Naive thymus-derived CD4-positive, alpha-beta T cell (primary cell): ENCODE data around the gene MSANTD1. TPM values are rescaled to one million over a fixed set of nuclear protein-coding genes. Genes with fewer than 3 reads are reported as not detected.
A peak's percentile ranks its signal among the peaks of the same experiment; 100 is the strongest.

Experiments
- ATAC-seq: fragments of 150-1000 bp; cut with Tn5 transposase; 2 replicates; pipeline ENCODE4 v1.10.0; 2021; ENCODE audit warnings: mild to moderate bottlenecking, moderate library complexity
- CTCF ChIA-PET: fragments of 350-600 bp; sonication (Branson Sonifier 250); formaldehyde crosslinking; loops from one replicate; lab custom pipeline; 2021; ENCODE audit warnings: antibody characterized with exemption; lab: Charles Lee
- POLR2A ChIA-PET: fragments of 350-600 bp; sonication (Branson Sonifier 250); formaldehyde crosslinking; loops from one replicate; lab custom pipeline; 2021; ENCODE audit warnings: antibody characterized with exemption, inconsistent platforms; lab: Charles Lee
- DNase-seq, 9 donors: peaks; one replicate each; pipeline versions ENCODE4 v3.0.0 to v3.0.0-alpha.2; 2020 to 2022; ENCODE audit warnings: mixed read lengths in 1 of 9
- H3K27ac ChIP-seq: one replicate; pipeline ENCODE4 v1.7.0; 2013; ENCODE audit warnings: mild to moderate bottlenecking, low read depth, low read length, moderate library complexity
- H3K27me3 ChIP-seq, 2 donors: one replicate each; pipeline ENCODE4 v1.7.0; 2013; ENCODE audit warnings: low read length in 2 of 2, mild to moderate bottlenecking in 2 of 2, moderate library complexity in 2 of 2; ENCODE audit not compliant: control insufficient read depth in 2 of 2, insufficient read depth in 2 of 2
- H3K36me3 ChIP-seq, 3 experiments: 1 replicate in 2 of 3; 2 replicates in 1 of 3; pipeline ENCODE4 v1.7.0; 2013; ENCODE audit warnings: low read length in 3 of 3, mild to moderate bottlenecking in 3 of 3, moderate library complexity in 1 of 3; ENCODE audit not compliant: insufficient read depth in 3 of 3, control insufficient read depth in 2 of 3
- H3K4me1 ChIP-seq, 2 donors: one replicate each; pipeline ENCODE4 v1.7.0; 2013; ENCODE audit warnings: low read length in 2 of 2, mild to moderate bottlenecking in 2 of 2, moderate library complexity in 1 of 2; ENCODE audit not compliant: control insufficient read depth in 2 of 2, insufficient read depth in 2 of 2
- H3K4me3 ChIP-seq: 2 replicates; pipeline ENCODE4 v1.7.0; 2013; ENCODE audit warnings: mild to moderate bottlenecking, low read length
- H3K9me3 ChIP-seq, 3 experiments: 1 replicate in 2 of 3; 2 replicates in 1 of 3; pipeline ENCODE4 v1.7.0; 2013; ENCODE audit warnings: low read length in 3 of 3; ENCODE audit not compliant: control insufficient read depth in 2 of 3
- H3K27ac Mint-ChIP-seq, 9 donors: one replicate each; pipeline ENCODE4 v1.8.0; 2020 to 2022; ENCODE audit warnings: mixed read lengths in 9 of 9, mild to moderate bottlenecking in 8 of 9, moderate library complexity in 5 of 9, inconsistent platforms in 2 of 9
- H3K27me3 Mint-ChIP-seq, 5 donors: one replicate each; pipeline ENCODE4 v1.8.0; 2021 to 2022; ENCODE audit warnings: mixed read lengths in 5 of 5, mild to moderate bottlenecking in 1 of 5
- H3K36me3 Mint-ChIP-seq, 5 donors: one replicate each; pipeline ENCODE4 v1.8.0; 2020 to 2022; ENCODE audit warnings: mixed read lengths in 5 of 5, mild to moderate bottlenecking in 3 of 5, inconsistent platforms in 1 of 5
- H3K4me1 Mint-ChIP-seq, 7 donors: one replicate each; pipeline ENCODE4 v1.8.0; 2020 to 2022; ENCODE audit warnings: mixed read lengths in 7 of 7, mild to moderate bottlenecking in 3 of 7, inconsistent platforms in 1 of 7
- H3K4me3 Mint-ChIP-seq, 10 donors: one replicate each; pipeline ENCODE4 v1.8.0; 2020 to 2022; ENCODE audit warnings: mild to moderate bottlenecking in 10 of 10, mixed read lengths in 10 of 10, moderate library complexity in 6 of 10, inconsistent platforms in 2 of 10
- H3K9me3 Mint-ChIP-seq, 11 donors: one replicate each; pipeline ENCODE4 v1.8.0; 2020 to 2022; ENCODE audit warnings: mixed read lengths in 11 of 11, mild to moderate bottlenecking in 4 of 11, inconsistent platforms in 1 of 11, moderate library complexity in 1 of 11
- intact Hi-C, 2 donors: fragments of 100-400 bp; cut with micrococcal nuclease; formaldehyde crosslinking; loops; one replicate each; pipeline ENCODE4 v1.15.1; 2023
- polyA plus RNA-seq, 2 donors: library from polyadenylated mRNA; unstranded; fragments of 300-500 nt; fragmentation: Illumina TruSeq; gene quantifications; one replicate each; pipeline ENCODE4 v1.2.3, GENCODE V29; 2021
- total RNA-seq, 6 experiments: library from RNA in 5 of 6; stranded (reverse) in 5 of 6; gene quantifications; 1 replicate in 5 of 6; 2 replicates in 1 of 6; pipeline ENCODE4 v1.2.3 and lab custom pipeline; 2021 to 2026

MSANTD1 gene
- total and polyA plus RNA-seq, 7 experiments from 2014 or later: 1.4 to 2.7 (median 2.3) TPM; not detected in 2

GRCh38 chr4:3257103-3257555, 8.2 kb downstream of the MSANTD1 start:
- Mint-ChIP-seq H3K4me3 (no peak overlapping the region), H3K27ac (no peak overlapping the region), H3K36me3 (peaks cover 0 to 12% (median 0%) of the 10 kb centered on the region in 5 donors), H3K4me1 (no peaks in the 10 kb centered on the region), H3K9me3 (no peaks in the 10 kb centered on the region), H3K27me3 (no peaks in the 10 kb centered on the region)
- no peak for DNase-seq
- no peaks in the 10 kb centered on the region for H3K4me1 ChIP-seq
- H3K4me3 ChIP-seq: no peak overlapping the region
- no peak overlapping the region for H3K27ac ChIP-seq
- ATAC-seq: no peak
- peaks cover 0 to 11% (median 0%) of the 10 kb centered on the region in 3 experiments for H3K36me3 ChIP-seq
- CTCF ChIA-PET: interaction anchor here (1.0 kb wide), 1 partner anchor 223 kb away, joined by 3 read pairs; no protein-coding TSS in a partner anchor
- POLR2A ChIA-PET: no interaction called here
- H3K27me3 ChIP-seq: no peaks in the 10 kb centered on the region
- intact Hi-C loops: no loop called here
- no peaks in the 10 kb centered on the region for H3K9me3 ChIP-seq

GRCh38 chr4:3257556-3258482, 8.9 kb downstream of the MSANTD1 start:
- DNase-seq: peak in 1 of 9 donors; percentile 16
- peaks cover 0 to 11% (median 0%) of the 10 kb centered on the region in 3 experiments for H3K36me3 ChIP-seq
- ChIA-PET CTCF (no interaction called here), POLR2A (no interaction called here)
- Mint-ChIP-seq H3K27ac (no peak overlapping the region), H3K27me3 (no peaks in the 10 kb centered on the region), H3K36me3 (peaks cover 0 to 12% (median 0%) of the 10 kb centered on the region in 5 donors), H3K4me3 (no peak overlapping the region), H3K4me1 (no peaks in the 10 kb centered on the region), H3K9me3 (no peaks in the 10 kb centered on the region)
- intact Hi-C loops: no loop called here
- H3K27ac ChIP-seq: no peak overlapping the region
- no peaks in the 10 kb centered on the region for H3K27me3 ChIP-seq
- H3K9me3 ChIP-seq: no peaks in the 10 kb centered on the region
- H3K4me1 ChIP-seq: no peaks in the 10 kb centered on the region
- no peak for ATAC-seq
- H3K4me3 ChIP-seq: no peak overlapping the region

GRCh38 chr4:3261411-3262207, 12.7 kb downstream of the MSANTD1 start:
- H3K27me3 Mint-ChIP-seq: no peaks in the 10 kb centered on the region
- Histone ChIP-seq H3K27me3 (no peaks in the 10 kb centered on the region), H3K27ac (no peak overlapping the region), H3K4me1 (no peaks in the 10 kb centered on the region), H3K4me3 (no peak overlapping the region), H3K9me3 (no peaks in the 10 kb centered on the region), H3K36me3 (no peaks in the 10 kb centered on the region)
- intact Hi-C loops: no loop called here
- DNase-seq: no peak
- no peak overlapping the region for H3K4me3 Mint-ChIP-seq
- ChIA-PET POLR2A (no interaction called here), CTCF (no interaction called here)
- H3K27ac Mint-ChIP-seq: no peak overlapping the region
- no peaks in the 10 kb centered on the region for H3K4me1 Mint-ChIP-seq
- ATAC-seq: no peak
- peaks cover 0 to 11% (median 0%) of the 10 kb centered on the region in 5 donors for H3K36me3 Mint-ChIP-seq
- H3K9me3 Mint-ChIP-seq: no peaks in the 10 kb centered on the region

GRCh38 chr4:3262208-3263052, 13.5 kb downstream of the MSANTD1 start:
- Mint-ChIP-seq H3K9me3 (no peaks in the 10 kb centered on the region), H3K36me3 (peaks cover 0 to 9% (median 0%) of the 10 kb centered on the region in 5 donors), H3K4me1 (no peaks in the 10 kb centered on the region), H3K27ac (no peak overlapping the region), H3K4me3 (no peak overlapping the region), H3K27me3 (no peaks in the 10 kb centered on the region)
- POLR2A ChIA-PET: no interaction called here
- CTCF ChIA-PET: no interaction called here
- Histone ChIP-seq H3K4me3 (no peak overlapping the region), H3K36me3 (no peaks in the 10 kb centered on the region), H3K27me3 (no peaks in the 10 kb centered on the region), H3K4me1 (no peaks in the 10 kb centered on the region), H3K27ac (no peak overlapping the region), H3K9me3 (no peaks in the 10 kb centered on the region)
- DNase-seq (no peak), ATAC-seq (no peak)
- intact Hi-C loops: no loop called here

- Mint-ChIP-seq H3K4me3 (no peak overlapping the region), H3K27me3 (no peaks in the 10 kb centered on the region), H3K4me1 (peaks cover 0 to 1% (median 0%) of the 10 kb centered on the region in 7 donors), H3K9me3 (no peaks in the 10 kb centered on the region), H3K36me3 (peaks cover 0 to 9% (median 0%) of the 10 kb centered on the region in 5 donors), H3K27ac (peak overlapping the region in 1 of 9 donors; percentile 60)
- Histone ChIP-seq H3K4me1 (no peaks in the 10 kb centered on the region), H3K4me3 (no peak overlapping the region), H3K36me3 (no peaks in the 10 kb centered on the region), H3K27me3 (no peaks in the 10 kb centered on the region), H3K27ac (no peak overlapping the region), H3K9me3 (no peaks in the 10 kb centered on the region)
- DNase-seq: no peak
- POLR2A ChIA-PET: no interaction called here
- intact Hi-C loops: no loop called here
- CTCF ChIA-PET: no interaction called here
- no peak for ATAC-seq
Observed at GRCh38 chr4:3263053-3263875, 14.3 kb downstream of the MSANTD1 start.

GRCh38 chr4:3263876-3264193, 14.9 kb downstream of the MSANTD1 start:
- DNase-seq (no peak), ATAC-seq (no peak)
- ChIA-PET CTCF (no interaction called here), POLR2A (no interaction called here)
- H3K36me3 ChIP-seq: no peaks in the 10 kb centered on the region
- intact Hi-C loops: no loop called here
- no peak overlapping the region for H3K4me3 ChIP-seq
- no peaks in the 10 kb centered on the region for H3K27me3 Mint-ChIP-seq
- H3K9me3 Mint-ChIP-seq: no peaks in the 10 kb centered on the region
- H3K4me1 Mint-ChIP-seq: peaks cover 0 to 1% (median 0%) of the 10 kb centered on the region in 7 donors
- no peak overlapping the region for H3K27ac ChIP-seq
- no peaks in the 10 kb centered on the region for H3K4me1 ChIP-seq
- H3K4me3 Mint-ChIP-seq: no peak overlapping the region
- no peaks in the 10 kb centered on the region for H3K9me3 ChIP-seq
- H3K27me3 ChIP-seq: no peaks in the 10 kb centered on the region
- peaks cover 0 to 9% (median 0%) of the 10 kb centered on the region in 5 donors for H3K36me3 Mint-ChIP-seq
- H3K27ac Mint-ChIP-seq: no peak overlapping the region
